Measurements from ENCODE around the gene MSL2.

- TF ChIP-seq CTCF (optimal IDR thresholded peaks at IDR 0.05 in 1 of 3, IDR thresholded peaks at IDR 0.05 in 1 of 3, conservative IDR thresholded peaks at IDR 0.05 in 1 of 3; ENCODE audit: extremely low read depth in 1 of 3, insufficient read depth in 2 of 3, low read length in 3 of 3) (no peak), EZH2 (IDR thresholded peaks at IDR 0.05; ENCODE audit: low read length) (no peak)
Measured at GRCh38 chr3:136195258-136196063, 674 bp downstream of the MSL2 start.

Measured in keratinocyte (primary cell).